Thoracic aorta (tissue), 2 donors: ENCODE results near the gene TAX1BP1. TPM values are rescaled to one million over a fixed set of nuclear protein-coding genes. Genes with fewer than 3 reads are reported as not detected.
"Not testable (repeated sequence)": the region's sequence is repeated elsewhere in the genome, so short reads cannot be mapped to it uniquely, and the experiment has no call there.

Experiments
- ATAC-seq: fragments of 150-250 bp; one replicate; pipeline ENCODE4 v1.8.0; 2017; ENCODE audit warnings: low read depth; ENCODE audit not compliant: insufficient number of reproducible peaks, low FRiP score
- DNase-seq: peaks from one replicate; pipeline ENCODE4 v3.0.0-alpha.2; 2020; ENCODE audit warnings: low spot score
- H3K27ac ChIP-seq, 2 donors: fragments of 200-600 bp; sonication (generic); 1 replicate in 1 of 2; 2 replicates in 1 of 2; pipeline ENCODE4 v1.5.1; 2016; ENCODE audit warnings: mild to moderate bottlenecking in 2 of 2, moderate library complexity in 2 of 2
- H3K27me3 ChIP-seq: fragments of 200-600 bp; sonication (generic); replicated peaks from 2 replicates; pipeline ENCODE4 v1.6.0; 2016; ENCODE audit warnings: mild to moderate bottlenecking; ENCODE audit not compliant: insufficient read depth
- H3K36me3 ChIP-seq: fragments of 200-600 bp; sonication (generic); one replicate; pipeline ENCODE4 v1.5.1; 2016
- H3K4me1 ChIP-seq, 2 donors: fragments of 200-600 bp; sonication (generic); 1 replicate in 1 of 2; 2 replicates in 1 of 2; pipeline versions ENCODE4 v1.5.1 to v1.6.0; 2016; ENCODE audit warnings: low read depth in 2 of 2, mild to moderate bottlenecking in 1 of 2; ENCODE audit not compliant: control insufficient read depth in 1 of 2
- H3K4me3 ChIP-seq: fragments of 200-600 bp; sonication (generic); 2 replicates; pipeline ENCODE4 v1.5.1; 2016; ENCODE audit warnings: mild to moderate bottlenecking
- H3K9me3 ChIP-seq: fragments of 200-600 bp; sonication (generic); 2 replicates; pipeline ENCODE4 v1.5.1; 2016
- CTCF ChIP-seq: fragments of 200-600 bp; sonication (generic); IDR thresholded peaks from one replicate; pipeline ENCODE4 v1.5.1; 2019; ENCODE audit warnings: antibody characterized with exemption
- total RNA-seq, 2 donors: library from RNA; depleted of rRNA; stranded (reverse); fragments of >200 nt; gene quantifications; one replicate each; pipeline versions ENCODE4 v1.1.0 to v1.2.3, GENCODE V29; 2016

TAX1BP1 gene
- total RNA-seq, 2 donors from 2014 or later: 91.4 to 120 TPM

GRCh38 chr7:27737178-27737577 lies 2.8 kb upstream of the TAX1BP1 start:
- no peaks in the 10 kb centered on the region for H3K9me3 ChIP-seq
- no peak overlapping the region for H3K4me3 ChIP-seq
- no peak overlapping the region for H3K27ac ChIP-seq
- TF ChIP-seq CTCF: no peak
- no peak for DNase-seq
- ATAC-seq: no peak
- no peaks in the 10 kb centered on the region for H3K27me3 ChIP-seq
- H3K36me3 ChIP-seq: no peaks in the 10 kb centered on the region
- peaks cover 8 to 18% of the 10 kb centered on the region in 2 donors for H3K4me1 ChIP-seq

DNA sequence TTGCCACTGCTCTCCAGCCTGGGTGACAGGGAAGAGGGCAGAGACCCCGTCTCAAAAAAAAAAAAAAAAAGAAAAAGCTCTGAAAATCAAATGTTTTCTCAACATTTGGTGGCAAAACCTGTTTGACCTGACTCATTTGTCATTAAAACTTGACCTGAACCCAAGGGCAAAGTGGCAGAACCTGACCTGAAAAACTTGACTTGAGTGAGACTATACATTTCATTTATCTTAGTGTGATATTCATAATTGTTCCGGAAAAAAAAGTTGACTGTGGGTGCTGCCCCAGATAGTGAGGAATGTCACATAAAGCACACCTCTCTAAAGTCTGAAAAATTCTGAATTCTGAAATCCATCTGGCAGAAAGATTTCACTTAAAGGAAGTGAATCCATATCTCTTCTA lies 2.3 kb upstream of the TAX1BP1 start:
- no peak for TF ChIP-seq CTCF
- H3K4me1 ChIP-seq: peaks cover 8 to 18% of the 10 kb centered on the region in 2 donors
- no peak overlapping the region for H3K4me3 ChIP-seq
- H3K36me3 ChIP-seq: no peaks in the 10 kb centered on the region
- H3K27me3 ChIP-seq: no peaks in the 10 kb centered on the region
- ATAC-seq (no peak), DNase-seq (no peak)
- peak overlapping the region in 1 of 2 donors; percentile 100 for H3K27ac ChIP-seq
- no peaks in the 10 kb centered on the region for H3K9me3 ChIP-seq

- no peaks in the 10 kb centered on the region for H3K27me3 ChIP-seq
- H3K4me1 ChIP-seq: peaks cover 8 to 28% of the 10 kb centered on the region in 2 donors
- ATAC-seq (peak; percentile 60), DNase-seq (no peak)
- no peaks in the 10 kb centered on the region for H3K36me3 ChIP-seq
- H3K4me3 ChIP-seq: peak overlapping the region; percentile 98
- peak overlapping the region; percentile 99 to 100 for H3K27ac ChIP-seq
- no peaks in the 10 kb centered on the region for H3K9me3 ChIP-seq
- TF ChIP-seq CTCF: no peak
Observed at GRCh38 chr7:27739301-27739908, 557 bp upstream of the TAX1BP1 start.

GRCh38 chr7:27740449-27741086 lies 606 bp downstream of the TAX1BP1 start:
- Histone ChIP-seq H3K9me3 (no peaks in the 10 kb centered on the region), H3K4me3 (peak overlapping the region; percentile 98), H3K4me1 (peaks cover 14 to 36% of the 10 kb centered on the region in 2 donors), H3K36me3 (no peaks in the 10 kb centered on the region), H3K27me3 (no peaks in the 10 kb centered on the region), H3K27ac (peak overlapping the region; percentile 99 to 100)
- peak; percentile 56 for ATAC-seq
- peak; percentile 6 for DNase-seq
- TF ChIP-seq CTCF: no peak

- not testable (repeated sequence) for H3K9me3 ChIP-seq, ATAC-seq, H3K27me3 ChIP-seq, H3K27ac ChIP-seq, DNase-seq, H3K4me3 ChIP-seq, H3K36me3 ChIP-seq
- H3K4me1 ChIP-seq: peaks cover 26 to 51% of the 10 kb centered on the region in 2 donors
Observed at GRCh38 chr7:27742091-27742710, 2.2 kb downstream of the TAX1BP1 start.
